Ovary (tissue), 9 donors: ENCODE measurements around the gene PARN. TPM values are rescaled to one million over a fixed set of nuclear protein-coding genes. Genes with fewer than 3 reads are reported as not detected.
"Not testable (repeated sequence)": the region's sequence is repeated elsewhere in the genome, so short reads cannot be mapped to it uniquely, and the experiment has no call there.

Experiments used
- DNase-seq, 5 donors: peaks; one replicate each; pipeline ENCODE4 v3.0.0-alpha.2; 2019 to 2020
- H3K27ac ChIP-seq, 2 donors: fragments of 200-600 bp; one replicate each; pipeline versions ENCODE4 v1.5.1 to v1.8.0; 2019 to 2022
- H3K27me3 ChIP-seq: fragments of 200-600 bp; one replicate; pipeline ENCODE4 v1.8.0; 2022
- H3K36me3 ChIP-seq: fragments of 200-600 bp; sonication (generic); one replicate; pipeline ENCODE4 v1.5.1; 2019
- H3K4me1 ChIP-seq: one replicate; pipeline ENCODE4 v1.8.1; 2013; ENCODE audit warnings: mild to moderate bottlenecking, moderate library complexity; ENCODE audit not compliant: insufficient read depth
- H3K4me3 ChIP-seq: fragments of 200-600 bp; sonication (generic); one replicate; pipeline ENCODE4 v1.5.1; 2017
- H3K9me3 ChIP-seq, 2 donors: fragments of 200-600 bp in 1 of 2; sonication (generic) in 1 of 2; one replicate each; pipeline versions ENCODE4 v1.5.1 to v1.8.1; 2013 to 2019; ENCODE audit warnings: mild to moderate bottlenecking in 1 of 2, moderate library complexity in 1 of 2
- CTCF ChIP-seq, 3 donors: fragments of 450-650 bp in 2 of 3; fragments of 200-600 bp in 1 of 3; IDR thresholded peaks; one replicate each; pipeline versions ENCODE4 v1.5.1 to v1.8.0; 2016 to 2022; ENCODE audit warnings: antibody characterized with exemption in 3 of 3, mild to moderate bottlenecking in 1 of 3
- EP300 ChIP-seq: sonication (generic); formaldehyde crosslinking; IDR thresholded peaks from one replicate; pipeline ENCODE4 v1.6.1; 2017; ENCODE audit warnings: antibody characterized with exemption
- POLR2A ChIP-seq: fragments of 450-650 bp; IDR thresholded peaks from one replicate; pipeline ENCODE4 v1.6.1; 2017; ENCODE audit warnings: antibody characterized with exemption, mild to moderate bottlenecking, moderate library complexity
- WGBS, 3 donors: extraction: QIAGEN DNeasy Blood & Tissue Kit in 1 of 3; methylation state at CpG; one replicate each; pipeline versions ENCODE4 v1.1.5 to v1.1.7; 2013 to 2017; 5-methylcytosine and 5-hydroxymethylcytosine counted together
- intact Hi-C, 4 donors: fragments of 100-400 bp; cut with DNase I; formaldehyde crosslinking; loops; one replicate each; pipeline versions ENCODE4 v1.11.0 to v1.15.1; 2022 to 2023
- polyA plus RNA-seq, 2 donors: library from polyadenylated mRNA; stranded (reverse); fragments of 200-250 nt in 1 of 2; fragments of 350-450 nt in 1 of 2; fragmentation: Illumina TruSeq in 1 of 2; extraction: RNeasy Lipid Tissue Mini Kit (QIAGEN cat#74804) in 1 of 2; gene quantifications; one replicate each; pipeline ENCODE4 v1.2.3, GENCODE V29; 2013 to 2014
- total RNA-seq, 7 donors: library from RNA; depleted of rRNA in 2 of 7; stranded (reverse); fragments of >200 nt in 2 of 7; fragmentation: NEBNext Ultra II Directional in 3 of 7; extraction: Animal tissue kit (Norgen Biotek cat#: 25700) in 3 of 7; gene quantifications; one replicate each; pipeline versions ENCODE4 v1.1.0 to v1.2.4, GENCODE V29; 2016 to 2023
- donor health status: DM: no; HTN: no; CAD: no; lungs with moderate emphysema.
- donor health status: DM: no; HTN: no; CAD: no.
- donor health status: Bipolar disorder and iron deficiency.
- donor health status: DM: yes; HTN: yes; CAD: no.
- donor health status: DM: no; HTN: no; CAD: no.
- donor health status: DM: yes; HTN: yes; CAD: no.

PARN gene
- total and polyA plus RNA-seq, 9 donors: 19.5 to 42.0 (median 29.0) TPM

- no peak overlapping the region for H3K4me3 ChIP-seq
- H3K9me3 ChIP-seq: no peaks in the 10 kb centered on the region
- H3K27ac ChIP-seq: no peak overlapping the region
- intact Hi-C loops: no loop called here
- no peak for DNase-seq
- H3K4me1 ChIP-seq: no peaks in the 10 kb centered on the region
- H3K36me3 ChIP-seq: no peaks in the 10 kb centered on the region
- TF ChIP-seq POLR2A: no peak
- TF ChIP-seq EP300: no peak
- TF ChIP-seq CTCF (IDR thresholded peaks at IDR 0.05): no peak
- no peaks in the 10 kb centered on the region for H3K27me3 ChIP-seq
- WGBS, 3 donors: 91 to 96% (median 92%) methylated on average over 3 of the region's 3 CpGs
These were observed 54.0 kb downstream of the PARN start for GRCh38 chr16:14576069-14576468.

- H3K4me1 ChIP-seq, H3K27me3 ChIP-seq, H3K4me3 ChIP-seq, H3K36me3 ChIP-seq, H3K9me3 ChIP-seq, H3K27ac ChIP-seq, intact Hi-C loops, DNase-seq: not testable (repeated sequence)
- 98 to 100% (median 99%) methylated on average over 4 of the region's 4 CpGs for WGBS, 3 donors
These were observed 55.2 kb downstream of the PARN start for GRCh38 chr16:14574698-14575415.

- intact Hi-C loops: no loop called here
- Histone ChIP-seq H3K27ac (no peak overlapping the region), H3K9me3 (no peaks in the 10 kb centered on the region), H3K4me1 (no peaks in the 10 kb centered on the region), H3K27me3 (no peaks in the 10 kb centered on the region), H3K4me3 (no peak overlapping the region), H3K36me3 (no peaks in the 10 kb centered on the region)
- 93 to 96% (median 95%) methylated on average over 2 of the region's 2 CpGs for WGBS, 3 donors
- no peak for DNase-seq
- no peak for TF ChIP-seq POLR2A
- TF ChIP-seq EP300: no peak
- TF ChIP-seq CTCF (IDR thresholded peaks at IDR 0.05): no peak
These were observed 57.5 kb downstream of the PARN start for GRCh38 chr16:14572535-14572934.

DNA sequence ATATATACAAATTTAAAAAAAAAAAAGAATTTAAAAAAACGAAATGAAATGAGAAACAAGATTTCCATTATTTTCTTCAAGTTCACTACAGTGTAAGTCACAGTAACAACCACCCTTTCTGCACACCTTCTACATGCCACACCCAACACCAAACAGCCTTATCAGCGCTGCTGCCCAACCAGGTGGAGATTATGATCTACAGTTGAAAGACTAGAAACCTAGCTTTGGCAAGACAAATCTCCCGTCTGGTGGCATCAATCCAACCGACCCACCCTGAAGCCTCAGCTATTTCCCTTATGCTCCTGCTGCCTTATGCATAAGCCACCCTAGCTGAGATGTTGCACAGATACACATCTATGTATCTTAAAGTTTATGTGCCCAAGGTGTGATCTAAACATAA, 60.8 kb downstream of the PARN start:
- Histone ChIP-seq H3K9me3 (no peaks in the 10 kb centered on the region), H3K27me3 (no peaks in the 10 kb centered on the region), H3K27ac (no peak overlapping the region), H3K36me3 (no peaks in the 10 kb centered on the region), H3K4me1 (peaks cover 4% of the 10 kb centered on the region), H3K4me3 (no peak overlapping the region)
- TF ChIP-seq EP300 (no peak), CTCF (IDR thresholded peaks at IDR 0.05) (no peak), POLR2A (no peak)
- intact Hi-C loops: no loop called here
- no peak for DNase-seq
- 88 to 97% (median 94%) methylated on average over 4 of the region's 4 CpGs for WGBS, 3 donors

- Histone ChIP-seq H3K27ac (no peak overlapping the region), H3K27me3 (no peaks in the 10 kb centered on the region), H3K9me3 (no peaks in the 10 kb centered on the region), H3K4me3 (no peak overlapping the region), H3K4me1 (peaks cover 4% of the 10 kb centered on the region), H3K36me3 (no peaks in the 10 kb centered on the region)
- WGBS, 3 donors: 58 to 82% (median 72%) methylated on average over 1 of the region's 1 CpG
- TF ChIP-seq CTCF (IDR thresholded peaks at IDR 0.05) (no peak), POLR2A (no peak), EP300 (no peak)
- no peak for DNase-seq
- intact Hi-C loops: no loop called here
These were observed 63.5 kb downstream of the PARN start for GRCh38 chr16:14566599-14566998.
